Fibroblast of lung (primary cell): ENCODE measurements around the gene RNF39.

Experiments used
- CTCF ChIP-seq, 2 donors: IDR thresholded peaks in 1 of 2; conservative IDR thresholded peaks in 1 of 2; 1 replicate in 1 of 2; 2 replicates in 1 of 2; pipeline ENCODE4 v1.5.1; 2011 to 2012; ENCODE audit warnings: low read length in 2 of 2, control low read depth in 1 of 2, inconsistent platforms in 1 of 2, low read depth in 1 of 2, mild to moderate bottlenecking in 1 of 2
- EZH2 ChIP-seq: IDR thresholded peaks from 2 replicates; pipeline ENCODE4 v1.5.1; 2012; ENCODE audit warnings: low read length, control low read depth, mild to moderate bottlenecking; ENCODE audit errors: missing control alignments

DNA sequence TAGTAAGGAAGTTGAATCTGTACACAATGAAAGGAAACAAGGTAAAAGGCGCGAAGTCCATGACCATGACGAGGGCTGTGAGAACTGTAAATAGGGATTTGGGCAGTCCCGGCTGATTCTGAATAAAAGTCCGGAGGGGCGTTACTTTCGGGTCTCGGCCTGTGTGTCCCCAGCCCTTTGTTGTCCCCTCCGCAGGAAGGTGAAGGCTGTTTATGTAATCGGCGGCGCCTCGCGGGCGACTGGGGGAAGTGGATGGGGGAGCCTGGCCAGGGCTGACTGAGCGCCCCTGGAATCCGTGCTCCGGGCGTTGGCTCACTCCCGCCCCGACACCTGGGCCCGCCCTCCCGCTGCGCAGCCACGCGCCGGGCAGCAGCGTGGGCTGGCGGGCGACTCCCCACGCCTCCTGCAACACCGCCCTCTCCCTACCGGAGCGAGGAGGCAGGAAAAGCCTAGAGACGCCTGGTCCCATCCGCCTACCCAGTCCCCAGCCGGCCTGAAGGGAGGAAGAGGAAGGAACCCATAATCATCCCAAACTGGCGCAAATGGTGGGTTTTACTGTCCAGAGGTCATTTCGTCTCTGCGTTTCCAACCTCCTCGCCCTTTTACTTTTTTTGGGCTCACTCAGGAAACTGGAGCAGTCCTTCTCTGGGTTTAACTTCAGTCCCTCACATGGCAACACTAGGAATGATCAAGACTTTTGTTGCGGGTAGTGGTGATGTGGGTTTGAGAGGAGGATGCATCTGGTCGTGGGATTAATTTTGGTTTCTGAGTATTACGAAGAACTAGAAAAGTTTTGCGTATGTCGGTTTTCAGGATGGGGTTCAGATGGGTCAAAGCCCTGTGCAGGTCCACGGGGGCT is 25.2 kb upstream of the RNF39 start:
- no peak for TF ChIP-seq CTCF (conservative IDR thresholded peaks at IDR 0.05 in 1 of 2, IDR thresholded peaks at IDR 0.05 in 1 of 2; ENCODE audit: low read depth in 1 of 2, low read length in 2 of 2)
- TF ChIP-seq EZH2: peak; percentile 89
